RWPE2 (cell line): ENCODE data around the gene TTC32.

ENCODE experiments used
- ATAC-seq: fragments of 200-7000 bp; cut with Tn5 transposase; 3 replicates; pipeline ENCODE4 v1.9.1; 2021; ENCODE audit warnings: low read depth
- DNase-seq: peaks from one replicate; pipeline ENCODE4 v3.0.0-alpha.2; 2020; ENCODE audit warnings: low spot score
- H3K27ac ChIP-seq: fragments of 450-650 bp; 2 replicates; pipeline ENCODE4 v1.5.1; 2017; ENCODE audit warnings: mild to moderate bottlenecking; ENCODE audit not compliant: poor library complexity, severe bottlenecking
- H3K27me3 ChIP-seq: fragments of 250-450 bp; sonication (Bioruptor Pico); 2 replicates; pipeline ENCODE4 v1.5.1; 2021; ENCODE audit warnings: mild to moderate bottlenecking, moderate library complexity; ENCODE audit not compliant: insufficient read depth, poor library complexity, severe bottlenecking
- H3K36me3 ChIP-seq: fragments of 250-450 bp; sonication (Bioruptor Pico); 2 replicates; pipeline ENCODE4 v1.5.1; 2020; ENCODE audit warnings: low read depth, mild to moderate bottlenecking, moderate library complexity
- H3K4me1 ChIP-seq: fragments of 250-450 bp; sonication (Bioruptor Pico); 2 replicates; pipeline ENCODE4 v1.5.1; 2021; ENCODE audit warnings: mild to moderate bottlenecking, moderate library complexity; ENCODE audit not compliant: insufficient read depth, poor library complexity, severe bottlenecking
- H3K4me3 ChIP-seq: fragments of 250-450 bp; sonication (Bioruptor Pico); 2 replicates; pipeline ENCODE4 v1.5.1; 2021; ENCODE audit warnings: mild to moderate bottlenecking, moderate library complexity; ENCODE audit not compliant: severe bottlenecking
- H3K9me3 ChIP-seq: fragments of 250-450 bp; sonication (Bioruptor Pico); 2 replicates; pipeline ENCODE4 v1.5.1; 2021; ENCODE audit warnings: mild to moderate bottlenecking, moderate library complexity; ENCODE audit not compliant: severe bottlenecking
- TF ChIP-seq, protein P1 (sequence below): fragments of 450-650 bp; IDR thresholded peaks from one replicate; pipeline ENCODE4 v1.5.1; 2017; ENCODE audit warnings: mild to moderate bottlenecking, moderate library complexity; ENCODE audit not compliant: poor library complexity, severe bottlenecking

The TTC32 gene

GRCh38 chr2:19872302-19872701, 29.5 kb downstream of the TTC32 start:
- Histone ChIP-seq H3K27ac (no peak overlapping the region), H3K27me3 (no peaks in the 10 kb centered on the region), H3K36me3 (no peaks in the 10 kb centered on the region), H3K4me1 (no peaks in the 10 kb centered on the region), H3K4me3 (no peak overlapping the region), H3K9me3 (no peaks in the 10 kb centered on the region)
- no peak for ATAC-seq
- DNase-seq: no peak
- TF ChIP-seq, protein P1, sequence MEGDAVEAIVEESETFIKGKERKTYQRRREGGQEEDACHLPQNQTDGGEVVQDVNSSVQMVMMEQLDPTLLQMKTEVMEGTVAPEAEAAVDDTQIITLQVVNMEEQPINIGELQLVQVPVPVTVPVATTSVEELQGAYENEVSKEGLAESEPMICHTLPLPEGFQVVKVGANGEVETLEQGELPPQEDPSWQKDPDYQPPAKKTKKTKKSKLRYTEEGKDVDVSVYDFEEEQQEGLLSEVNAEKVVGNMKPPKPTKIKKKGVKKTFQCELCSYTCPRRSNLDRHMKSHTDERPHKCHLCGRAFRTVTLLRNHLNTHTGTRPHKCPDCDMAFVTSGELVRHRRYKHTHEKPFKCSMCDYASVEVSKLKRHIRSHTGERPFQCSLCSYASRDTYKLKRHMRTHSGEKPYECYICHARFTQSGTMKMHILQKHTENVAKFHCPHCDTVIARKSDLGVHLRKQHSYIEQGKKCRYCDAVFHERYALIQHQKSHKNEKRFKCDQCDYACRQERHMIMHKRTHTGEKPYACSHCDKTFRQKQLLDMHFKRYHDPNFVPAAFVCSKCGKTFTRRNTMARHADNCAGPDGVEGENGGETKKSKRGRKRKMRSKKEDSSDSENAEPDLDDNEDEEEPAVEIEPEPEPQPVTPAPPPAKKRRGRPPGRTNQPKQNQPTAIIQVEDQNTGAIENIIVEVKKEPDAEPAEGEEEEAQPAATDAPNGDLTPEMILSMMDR: no peak

- Histone ChIP-seq H3K4me1 (no peaks in the 10 kb centered on the region), H3K36me3 (no peaks in the 10 kb centered on the region), H3K27ac (no peak overlapping the region), H3K9me3 (no peaks in the 10 kb centered on the region), H3K27me3 (no peaks in the 10 kb centered on the region), H3K4me3 (no peak overlapping the region)
- TF ChIP-seq, protein P1: no peak
- DNase-seq (no peak), ATAC-seq (no peak)
These were observed 29.9 kb downstream of the TTC32 start for GRCh38 chr2:19871836-19872235.

DNA sequence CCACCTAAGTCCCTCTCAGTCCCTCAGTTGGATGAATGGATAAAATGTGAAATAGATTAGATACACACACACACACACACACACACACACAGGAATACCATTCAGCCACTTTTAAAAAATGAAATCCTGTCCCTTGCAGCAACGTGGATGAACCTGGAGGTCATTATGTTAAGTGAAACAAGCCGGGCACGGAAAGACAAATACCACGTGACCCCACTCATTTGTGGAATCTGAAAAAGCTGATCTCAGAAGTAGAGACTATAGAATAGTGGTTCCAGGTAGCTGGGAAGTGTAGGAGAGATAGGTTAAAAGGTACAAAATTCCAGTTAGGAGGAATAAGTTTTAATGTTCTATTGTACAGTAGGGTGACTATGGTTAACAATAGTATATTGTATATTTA, 31.0 kb downstream of the TTC32 start:
- DNase-seq (no peak), ATAC-seq (no peak)

DNA sequence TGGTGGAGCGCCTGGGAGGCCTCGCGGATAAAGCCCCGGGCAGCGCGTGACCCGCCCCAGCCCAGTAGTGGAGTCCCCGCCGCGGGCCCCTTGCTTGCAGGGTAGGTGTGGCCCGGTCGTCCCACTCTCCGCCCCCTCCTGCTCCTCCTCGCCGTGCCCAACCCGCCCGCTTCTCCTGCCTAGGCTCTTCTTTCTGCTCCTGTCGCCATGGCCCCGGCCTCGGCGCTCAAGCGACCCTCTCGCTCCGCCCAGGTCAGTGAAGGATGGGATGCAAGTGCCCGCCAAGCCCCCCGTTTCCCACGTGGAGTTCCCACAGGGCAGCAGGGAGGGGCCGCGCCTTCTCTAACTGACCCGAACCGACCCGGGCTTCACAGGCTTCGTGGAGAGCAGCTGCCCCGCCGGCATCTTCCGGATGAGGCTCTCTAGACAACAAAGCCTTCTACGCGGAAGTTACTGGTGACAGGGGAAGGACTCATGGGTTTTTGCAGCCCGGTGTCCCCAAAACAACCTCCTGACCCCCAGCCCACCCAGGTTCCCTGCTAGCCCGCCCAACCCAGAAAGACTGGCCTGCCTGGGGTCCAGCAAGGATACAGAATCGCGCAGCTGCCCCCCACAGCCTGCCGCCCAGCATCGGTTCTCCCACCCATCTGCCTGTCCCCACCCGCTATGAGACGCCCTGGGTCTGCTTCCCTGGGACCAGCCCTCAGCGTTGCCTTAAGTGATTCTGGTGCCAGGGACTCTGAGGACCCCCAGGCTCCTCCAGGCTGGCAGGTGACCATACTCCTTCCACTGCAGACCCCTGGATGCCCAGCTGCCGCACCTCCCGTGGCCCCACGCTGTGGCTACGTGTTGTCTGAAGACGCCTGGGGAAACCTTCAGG, 32.8 kb downstream of the TTC32 start:
- no peak for ATAC-seq
- Histone ChIP-seq H3K4me1 (no peaks in the 10 kb centered on the region), H3K27me3 (no peaks in the 10 kb centered on the region), H3K4me3 (no peak overlapping the region), H3K36me3 (no peaks in the 10 kb centered on the region), H3K27ac (no peak overlapping the region), H3K9me3 (no peaks in the 10 kb centered on the region)
- no peak for DNase-seq
- TF ChIP-seq, protein P1: no peak

More for the DNA sequence above, 31.0 kb downstream of the TTC32 start:
- TF ChIP-seq, protein P1: no peak
- H3K36me3 ChIP-seq: no peaks in the 10 kb centered on the region
- no peaks in the 10 kb centered on the region for H3K4me1 ChIP-seq
- H3K4me3 ChIP-seq: no peak overlapping the region
- H3K9me3 ChIP-seq: no peaks in the 10 kb centered on the region
- H3K27ac ChIP-seq: no peak overlapping the region
- H3K27me3 ChIP-seq: no peaks in the 10 kb centered on the region

GRCh38 chr2:19868224-19868623, 33.6 kb downstream of the TTC32 start:
- DNase-seq (no peak), ATAC-seq (no peak)
- no peak overlapping the region for H3K27ac ChIP-seq
- no peaks in the 10 kb centered on the region for H3K27me3 ChIP-seq
- no peaks in the 10 kb centered on the region for H3K9me3 ChIP-seq
- no peak overlapping the region for H3K4me3 ChIP-seq
- H3K4me1 ChIP-seq: no peaks in the 10 kb centered on the region
- no peaks in the 10 kb centered on the region for H3K36me3 ChIP-seq
- TF ChIP-seq, protein P1: no peak
